ENCODE measurements around the gene BCAM.
A peak's percentile ranks its signal among the peaks of the same experiment; 100 is the strongest.
"Not testable (repeated sequence)": the region's sequence is repeated elsewhere in the genome, so short reads cannot be mapped to it uniquely, and the experiment has no call there.

Gene BCAM, protein sequence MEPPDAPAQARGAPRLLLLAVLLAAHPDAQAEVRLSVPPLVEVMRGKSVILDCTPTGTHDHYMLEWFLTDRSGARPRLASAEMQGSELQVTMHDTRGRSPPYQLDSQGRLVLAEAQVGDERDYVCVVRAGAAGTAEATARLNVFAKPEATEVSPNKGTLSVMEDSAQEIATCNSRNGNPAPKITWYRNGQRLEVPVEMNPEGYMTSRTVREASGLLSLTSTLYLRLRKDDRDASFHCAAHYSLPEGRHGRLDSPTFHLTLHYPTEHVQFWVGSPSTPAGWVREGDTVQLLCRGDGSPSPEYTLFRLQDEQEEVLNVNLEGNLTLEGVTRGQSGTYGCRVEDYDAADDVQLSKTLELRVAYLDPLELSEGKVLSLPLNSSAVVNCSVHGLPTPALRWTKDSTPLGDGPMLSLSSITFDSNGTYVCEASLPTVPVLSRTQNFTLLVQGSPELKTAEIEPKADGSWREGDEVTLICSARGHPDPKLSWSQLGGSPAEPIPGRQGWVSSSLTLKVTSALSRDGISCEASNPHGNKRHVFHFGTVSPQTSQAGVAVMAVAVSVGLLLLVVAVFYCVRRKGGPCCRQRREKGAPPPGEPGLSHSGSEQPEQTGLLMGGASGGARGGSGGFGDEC

DNA sequence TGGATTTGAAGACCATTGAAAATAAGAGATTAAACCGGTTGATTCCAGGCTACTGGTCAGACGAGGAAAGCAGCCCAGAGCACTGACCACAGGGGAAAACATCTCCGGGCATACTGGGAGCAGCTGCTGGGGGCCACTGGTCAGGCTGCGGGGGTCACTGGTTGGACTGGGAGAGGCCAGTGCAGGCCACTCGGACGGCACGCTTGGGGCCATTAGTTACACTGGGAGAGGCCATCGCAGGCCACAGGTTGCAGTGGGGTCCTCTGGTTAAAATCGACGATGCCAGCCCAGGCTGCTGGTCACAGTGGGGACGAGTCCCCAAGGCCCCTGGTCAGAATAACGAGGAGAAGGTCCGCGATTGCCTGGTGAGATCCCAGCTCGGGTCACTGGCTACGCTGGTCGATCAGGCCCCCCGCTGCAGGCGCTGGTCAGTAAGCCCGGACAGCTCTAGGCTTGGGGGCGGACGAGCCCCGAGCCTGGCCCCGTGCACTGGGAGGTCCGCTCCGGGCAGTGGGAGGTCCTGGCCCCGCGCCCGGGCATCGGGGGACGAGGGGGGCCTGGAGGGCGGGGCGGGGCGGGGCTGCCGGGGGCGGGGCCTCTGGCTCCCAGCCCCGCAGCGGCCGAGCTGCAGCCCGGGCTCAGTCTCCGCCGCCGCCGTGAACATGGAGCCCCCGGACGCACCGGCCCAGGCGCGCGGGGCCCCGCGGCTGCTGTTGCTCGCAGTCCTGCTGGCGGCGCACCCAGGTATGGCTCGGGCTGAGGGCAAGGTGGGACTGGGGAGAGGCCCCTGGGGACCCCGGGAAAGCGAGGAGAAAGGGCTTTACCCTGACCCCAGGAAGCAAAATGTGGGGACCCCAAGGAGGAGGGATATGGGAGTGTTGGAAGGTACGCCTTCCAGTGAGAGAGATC lies at the start of gene BCAM:
Gene BCAM, plus strand, starts transcription at position 641 of the 909 bp plus-strand sequence. Its CDS starts 22 bp downstream, at position 663.
- H3K9me3 ChIP-seq (replicated peaks in 1 of 11): no peaks in the 10 kb centered on the region
- H3K4me1 ChIP-seq: peaks cover 16 to 30% (median 24%) of the 10 kb centered on the region in 10 experiments
- peak within 1 kb of the TSS; percentile 94 to 100 (median 99) for H3K4me2 ChIP-seq
- H3K9ac ChIP-seq: peak within 1 kb of the TSS; percentile 40 to 80 (median 74); a peak in 21 of 22 replicates
- H4K20me1 ChIP-seq: no peaks in the 10 kb centered on the region
- peak within 1 kb of the TSS; percentile 50 to 73 (median 60) for H3K4me3 ChIP-seq
- no peak for TF ChIP-seq Cebpa-rat (IDR thresholded peaks at IDR 0.05)
- no peaks in the 10 kb centered on the region; a peak in 2 of 22 replicates for H3K36me3 ChIP-seq
- no peaks in the 10 kb centered on the region; a peak in 2 of 22 replicates for H3K27me3 ChIP-seq
- H3K27ac ChIP-seq: peak within 1 kb of the TSS in 6 of 11 experiments; percentile 39 to 55 (median 50); a peak in 9 of 22 replicates

DNA sequence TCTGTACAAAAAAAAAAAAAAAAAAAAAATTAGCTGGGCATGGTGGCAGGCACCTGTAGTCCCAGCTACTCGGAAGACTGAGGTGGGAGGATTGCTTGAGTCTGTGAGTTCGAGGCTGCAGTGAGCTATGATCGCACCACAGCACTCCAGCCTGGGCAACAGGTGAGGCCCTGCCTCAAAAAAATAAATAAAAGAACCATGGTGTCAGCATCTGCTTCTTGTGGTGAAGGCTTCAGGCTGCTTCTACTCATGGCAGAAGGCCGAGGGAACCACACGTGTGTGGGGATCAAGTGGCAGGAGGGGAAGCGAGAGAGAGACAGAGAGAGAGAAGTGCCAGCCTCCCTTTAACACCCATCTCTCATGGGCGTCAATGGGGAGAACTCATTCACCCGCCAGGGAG lies 46.9 kb upstream of the BCAM start:
- Histone ChIP-seq H3K27ac (peak overlapping the region in 6 of 11 experiments; percentile 25 to 74 (median 58); a peak in 9 of 22 replicates), H3K4me3 (no peak overlapping the region), H3K36me3 (peaks cover 12 to 58% (median 35%) of the 10 kb centered on the region in 11 experiments), H3K9me3 (replicated peaks in 1 of 11) (no peaks in the 10 kb centered on the region), H3K4me1 (peaks cover 80 to 100% (median 94%) of the 10 kb centered on the region in 10 experiments), H3K27me3 (no peaks in the 10 kb centered on the region), H4K20me1 (peaks cover 0 to 29% (median 0%) of the 10 kb centered on the region in 11 experiments; a peak in 5 of 22 replicates), H3K4me2 (peak overlapping the region; percentile 1 to 99 (median 60); a peak in 17 of 22 replicates), H3K9ac (peak overlapping the region in 1 of 11 experiments; percentile 6; a peak in 1 of 22 replicates)
- TF ChIP-seq Cebpa-rat (IDR thresholded peaks at IDR 0.05): no peak

DNA sequence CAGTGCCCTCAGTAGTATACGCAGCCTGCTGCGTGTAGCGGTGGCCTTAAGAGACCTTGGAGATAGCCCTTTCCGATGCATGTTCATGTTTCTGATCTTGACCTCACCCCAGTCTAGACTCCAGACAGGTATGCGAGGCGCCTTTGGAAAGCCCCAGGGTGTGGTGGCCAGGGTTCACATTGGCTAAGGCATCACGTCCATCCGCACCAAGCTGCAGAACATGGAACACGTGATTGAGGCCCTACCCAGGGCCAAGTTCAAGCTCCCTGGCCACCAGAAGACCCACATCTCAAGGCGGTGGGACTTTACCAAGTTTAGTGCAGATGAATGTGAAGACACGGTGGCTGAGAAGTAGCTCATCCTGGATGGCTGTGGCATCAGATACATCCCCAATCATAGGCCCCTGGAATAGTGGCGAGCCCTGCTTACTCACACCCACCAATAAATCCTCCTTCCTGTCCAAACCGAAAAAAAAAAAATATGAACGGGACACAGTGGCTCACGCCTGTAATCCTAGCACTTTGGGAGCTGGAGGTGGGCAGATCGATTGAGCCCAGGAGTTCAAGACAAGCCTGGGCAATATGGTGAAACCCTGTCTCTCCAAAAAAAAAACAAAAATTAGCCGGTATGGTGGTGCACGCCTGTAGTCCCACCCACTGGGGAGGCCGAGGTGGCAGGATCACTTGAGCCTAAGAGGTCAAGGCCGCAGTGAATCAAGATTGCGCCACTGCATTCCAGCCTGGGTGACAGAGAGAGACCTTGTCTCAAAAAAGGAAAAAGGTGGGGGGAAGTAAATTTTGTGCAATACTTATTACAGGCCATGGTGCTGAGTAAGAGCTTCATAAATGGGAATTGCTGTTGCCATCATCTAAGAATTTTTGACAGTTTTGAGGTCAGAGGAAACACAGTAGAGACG lies 43.6 kb upstream of the BCAM start:
- H3K27ac ChIP-seq: peak overlapping the region in 8 of 11 experiments; percentile 7 to 74 (median 56); a peak in 12 of 22 replicates
- TF ChIP-seq Cebpa-rat (IDR thresholded peaks at IDR 0.05): peak in 6 of 11 experiments; percentile 21 to 78 (median 47); a peak in 5 of 22 replicates

DNA sequence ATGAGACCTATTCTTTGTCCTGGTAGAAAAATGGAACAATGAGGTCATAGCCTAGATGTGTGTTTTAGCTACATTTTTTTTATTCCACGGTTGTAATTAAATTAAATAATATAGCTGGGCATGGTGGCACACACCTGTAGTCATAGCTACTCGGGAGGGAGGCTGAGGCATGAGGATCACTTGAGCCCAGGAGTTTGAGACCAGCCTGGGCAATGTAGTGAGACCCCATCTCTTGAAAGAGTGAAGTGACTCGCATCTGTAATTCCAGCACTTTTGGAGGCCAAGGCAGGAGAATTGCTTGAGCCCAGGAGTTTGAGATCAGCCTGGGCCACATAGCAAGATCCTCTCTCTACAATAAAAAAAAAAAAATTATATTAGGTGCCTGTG lies 43.0 kb upstream of the BCAM start:
- Histone ChIP-seq H3K9ac (peak overlapping the region in 3 of 11 experiments; percentile 11 to 52 (median 33); a peak in 2 of 22 replicates), H3K9me3 (replicated peaks in 1 of 11) (peaks cover 0 to 11% (median 4%) of the 10 kb centered on the region in 11 experiments; a peak in 8 of 22 replicates), H3K4me2 (peak overlapping the region in 9 of 11 experiments; percentile 13 to 87 (median 63); a peak in 15 of 22 replicates), H3K36me3 (peaks cover 0 to 22% (median 3%) of the 10 kb centered on the region in 11 experiments; a peak in 10 of 22 replicates), H3K27ac (peak overlapping the region in 7 of 11 experiments; percentile 7 to 74 (median 59); a peak in 10 of 22 replicates), H4K20me1 (peaks cover 0 to 8% (median 0%) of the 10 kb centered on the region in 11 experiments; a peak in 4 of 22 replicates), H3K27me3 (no peaks in the 10 kb centered on the region), H3K4me1 (peaks cover 52 to 97% (median 80%) of the 10 kb centered on the region in 10 experiments), H3K4me3 (no peak overlapping the region)
- TF ChIP-seq Cebpa-rat (IDR thresholded peaks at IDR 0.05): no peak

More for the DNA sequence above, 43.6 kb upstream of the BCAM start:
- H3K4me1 ChIP-seq: peaks cover 58 to 100% (median 83%) of the 10 kb centered on the region in 10 experiments
- no peak overlapping the region for H3K4me3 ChIP-seq
- peaks cover 0 to 12% (median 0%) of the 10 kb centered on the region in 11 experiments; a peak in 4 of 22 replicates for H4K20me1 ChIP-seq
- H3K4me2 ChIP-seq: peak overlapping the region in 10 of 11 experiments; percentile 7 to 87 (median 58); a peak in 18 of 22 replicates
- H3K9me3 ChIP-seq (replicated peaks in 1 of 11): peaks cover 0 to 11% (median 4%) of the 10 kb centered on the region in 11 experiments; a peak in 8 of 22 replicates
- H3K27me3 ChIP-seq: no peaks in the 10 kb centered on the region
- peaks cover 0 to 28% (median 9%) of the 10 kb centered on the region in 11 experiments; a peak in 12 of 22 replicates for H3K36me3 ChIP-seq
- peak overlapping the region in 4 of 11 experiments; percentile 6 to 52 (median 36); a peak in 4 of 22 replicates for H3K9ac ChIP-seq

DNA sequence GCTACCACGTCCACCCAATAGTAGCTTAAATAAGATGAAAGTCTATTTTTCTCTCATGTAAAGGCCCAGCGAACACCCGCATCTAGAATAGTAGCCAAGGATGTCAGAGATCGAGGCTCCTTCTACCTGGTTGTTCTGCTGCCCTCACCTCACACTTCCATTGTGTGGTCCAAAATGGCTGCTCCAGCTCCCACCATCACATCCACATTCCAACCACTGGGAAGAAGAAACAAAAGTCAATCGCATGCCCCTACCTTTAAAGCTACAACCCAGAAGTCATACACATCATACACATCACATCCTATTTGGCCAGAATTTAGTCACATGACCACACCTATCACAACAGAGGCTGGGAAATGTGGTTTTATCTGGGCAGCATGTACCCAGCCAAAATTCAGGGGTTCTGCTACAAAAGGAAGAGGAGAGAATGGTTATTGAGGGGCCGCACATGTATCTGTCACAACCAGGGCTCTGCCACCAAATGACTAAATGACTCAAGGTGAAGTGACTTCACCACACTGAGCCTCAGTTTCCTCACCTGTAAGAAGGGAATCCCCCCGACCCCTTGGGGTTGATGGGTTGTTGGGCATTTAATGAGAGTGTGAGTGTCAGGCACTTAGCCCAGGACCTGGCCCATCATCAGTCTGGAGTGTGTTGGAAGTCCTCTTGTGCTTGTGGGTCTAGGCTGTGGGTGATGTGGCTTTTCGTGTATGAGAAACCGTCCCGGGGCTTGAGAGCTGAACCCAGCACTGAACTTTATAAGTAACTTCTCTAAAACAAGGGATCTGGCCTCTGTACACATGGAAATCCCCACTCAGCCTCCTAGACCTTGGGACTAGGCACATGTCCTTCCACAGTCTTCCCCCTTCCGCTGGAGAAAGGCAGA lies 41.4 kb upstream of the BCAM start:
- no peak overlapping the region for H3K4me3 ChIP-seq
- peaks cover 0 to 6% (median 0%) of the 10 kb centered on the region in 11 experiments; a peak in 1 of 22 replicates for H4K20me1 ChIP-seq
- H3K36me3 ChIP-seq: peaks cover 0 to 7% (median 0%) of the 10 kb centered on the region in 11 experiments; a peak in 2 of 22 replicates
- H3K27ac ChIP-seq: peak overlapping the region in 5 of 11 experiments; percentile 21 to 69 (median 54); a peak in 7 of 22 replicates
- H3K9me3 ChIP-seq (replicated peaks in 1 of 11): peaks cover 0 to 11% (median 4%) of the 10 kb centered on the region in 11 experiments; a peak in 8 of 22 replicates
- peaks cover 36 to 84% (median 67%) of the 10 kb centered on the region in 10 experiments for H3K4me1 ChIP-seq
- no peaks in the 10 kb centered on the region for H3K27me3 ChIP-seq
- peak overlapping the region in 3 of 11 experiments; percentile 26 to 58 (median 37); a peak in 4 of 22 replicates for H3K9ac ChIP-seq
- TF ChIP-seq Cebpa-rat (IDR thresholded peaks at IDR 0.05): no peak
- H3K4me2 ChIP-seq: peak overlapping the region in 6 of 11 experiments; percentile 4 to 87 (median 62); a peak in 10 of 22 replicates

DNA sequence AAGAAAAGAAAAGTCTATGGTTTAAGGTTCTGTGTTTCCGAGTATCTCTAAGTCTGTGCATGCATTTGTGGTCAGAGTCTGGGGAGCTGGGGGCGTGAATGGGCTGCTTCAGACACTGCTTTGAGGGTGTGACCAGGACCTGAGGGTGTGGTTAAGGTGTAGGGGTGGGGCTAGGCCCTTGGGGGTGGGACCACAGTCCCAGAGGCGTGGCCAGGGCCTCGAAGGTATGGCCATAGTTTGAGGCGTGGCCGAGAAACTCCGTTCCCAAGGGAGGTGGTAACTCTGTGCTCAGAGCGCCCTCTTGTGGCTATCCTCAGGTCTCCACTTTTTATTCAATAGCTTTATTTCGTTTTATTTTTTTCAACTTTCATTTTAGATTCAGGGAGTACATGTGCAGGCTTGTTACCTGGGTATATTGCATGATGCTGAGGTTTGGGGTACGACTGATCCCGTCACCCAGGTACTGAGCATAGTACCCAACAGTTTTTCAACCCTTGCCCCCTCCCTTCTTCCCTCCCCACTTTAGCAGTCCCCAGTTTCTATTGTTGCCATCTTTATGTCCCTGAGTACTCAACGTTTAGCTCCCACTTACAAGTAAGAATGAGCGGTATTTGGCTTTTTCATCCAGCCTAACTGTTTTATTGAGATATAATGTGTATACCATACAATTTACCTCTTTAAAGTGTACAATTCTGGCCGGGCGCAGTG lies 38.2 kb upstream of the BCAM start:
- peak overlapping the region in 6 of 11 experiments; percentile 20 to 55 (median 37); a peak in 7 of 22 replicates for H3K9ac ChIP-seq
- peak overlapping the region in 10 of 11 experiments; percentile 9 to 71 (median 46); a peak in 11 of 22 replicates for H3K27ac ChIP-seq
- TF ChIP-seq Cebpa-rat (IDR thresholded peaks at IDR 0.05): no peak

DNA sequence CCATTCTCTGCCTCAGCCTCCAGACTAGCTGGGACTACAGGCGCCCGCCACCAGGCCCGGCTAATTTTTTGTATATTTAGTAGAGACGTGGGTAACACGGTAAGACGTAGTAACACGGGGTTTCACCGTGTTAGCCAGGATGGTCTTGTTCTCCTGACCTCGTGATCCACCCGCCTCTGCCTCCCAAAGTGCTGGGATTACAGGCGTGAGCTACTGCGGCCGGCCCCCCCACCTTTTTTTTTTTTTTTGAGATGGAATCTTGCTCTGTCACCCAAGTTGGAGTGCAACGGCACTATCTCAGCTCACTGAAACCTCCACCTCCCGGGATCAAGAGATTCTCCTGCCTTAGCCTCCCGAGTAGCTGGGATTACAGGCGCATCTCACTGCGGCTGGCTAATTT lies 36.8 kb upstream of the BCAM start:
- not testable (repeated sequence) for H3K27ac ChIP-seq

More for the DNA sequence above, 38.2 kb upstream of the BCAM start:
- peaks cover 8 to 53% (median 36%) of the 10 kb centered on the region in 10 experiments; a peak in 19 of 20 replicates for H3K4me1 ChIP-seq
- H3K36me3 ChIP-seq: no peaks in the 10 kb centered on the region
- H4K20me1 ChIP-seq: no peaks in the 10 kb centered on the region
- H3K27me3 ChIP-seq: no peaks in the 10 kb centered on the region
- H3K4me3 ChIP-seq: peak overlapping the region in 2 of 10 experiments; percentile 21 to 37; a peak in 7 of 20 replicates
- peaks cover 0 to 11% (median 4%) of the 10 kb centered on the region in 11 experiments; a peak in 8 of 22 replicates for H3K9me3 ChIP-seq (replicated peaks in 1 of 11)
- H3K4me2 ChIP-seq: peak overlapping the region; percentile 43 to 79 (median 65)

More for the DNA sequence above, 36.8 kb upstream of the BCAM start:
- Histone ChIP-seq H3K9me3 (replicated peaks in 1 of 11) (peaks cover 0 to 11% (median 4%) of the 10 kb centered on the region in 11 experiments; a peak in 8 of 22 replicates), H3K4me1 (peaks cover 8 to 38% (median 28%) of the 10 kb centered on the region in 10 experiments; a peak in 19 of 20 replicates)
- H3K4me2 ChIP-seq, H3K4me3 ChIP-seq, H3K9ac ChIP-seq, H4K20me1 ChIP-seq, H3K27me3 ChIP-seq, H3K36me3 ChIP-seq: not testable (repeated sequence)
